NCI-H1694 treated with DMSO at 0.1 percent for 48 hours (cell line): ENCODE measurements around the gene RNF11.

Experiments used
- DNase-seq: peaks from one replicate; lab custom pipeline; 2025; lab: John Stamatoyannopoulos, UW

Gene RNF11

GRCh38 chr1:51296383-51297357, 60.6 kb downstream of the RNF11 start:
- peak; percentile 76 for DNase-seq

- no peak for DNase-seq
Observed at GRCh38 chr1:51297401-51298321, 61.6 kb downstream of the RNF11 start.

DNA sequence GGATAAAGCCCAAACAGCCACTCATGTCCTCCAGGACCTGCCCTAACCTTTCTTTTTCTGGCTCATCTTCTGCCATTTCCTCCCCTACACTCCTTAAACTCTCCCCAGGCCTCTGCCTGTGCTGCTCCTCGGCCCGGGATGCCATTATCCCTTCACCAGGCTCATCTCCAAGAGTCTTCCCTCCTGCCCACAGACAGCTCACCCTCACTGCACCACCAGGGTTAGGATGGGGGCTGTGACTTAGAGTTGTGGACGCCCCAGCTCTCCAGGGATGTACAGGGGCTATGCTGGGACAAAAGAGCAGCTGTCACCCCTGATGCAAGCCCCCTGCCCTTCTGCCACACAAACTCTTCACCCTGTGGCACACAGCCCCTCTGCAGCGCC, 62.2 kb downstream of the RNF11 start:
- DNase-seq, result no peak

GRCh38 chr1:51299185-51299885, 63.3 kb downstream of the RNF11 start:
- DNase-seq, result no peak

GRCh38 chr1:51299981-51300670, 64.1 kb downstream of the RNF11 start:
- DNase-seq, result no peak

DNA sequence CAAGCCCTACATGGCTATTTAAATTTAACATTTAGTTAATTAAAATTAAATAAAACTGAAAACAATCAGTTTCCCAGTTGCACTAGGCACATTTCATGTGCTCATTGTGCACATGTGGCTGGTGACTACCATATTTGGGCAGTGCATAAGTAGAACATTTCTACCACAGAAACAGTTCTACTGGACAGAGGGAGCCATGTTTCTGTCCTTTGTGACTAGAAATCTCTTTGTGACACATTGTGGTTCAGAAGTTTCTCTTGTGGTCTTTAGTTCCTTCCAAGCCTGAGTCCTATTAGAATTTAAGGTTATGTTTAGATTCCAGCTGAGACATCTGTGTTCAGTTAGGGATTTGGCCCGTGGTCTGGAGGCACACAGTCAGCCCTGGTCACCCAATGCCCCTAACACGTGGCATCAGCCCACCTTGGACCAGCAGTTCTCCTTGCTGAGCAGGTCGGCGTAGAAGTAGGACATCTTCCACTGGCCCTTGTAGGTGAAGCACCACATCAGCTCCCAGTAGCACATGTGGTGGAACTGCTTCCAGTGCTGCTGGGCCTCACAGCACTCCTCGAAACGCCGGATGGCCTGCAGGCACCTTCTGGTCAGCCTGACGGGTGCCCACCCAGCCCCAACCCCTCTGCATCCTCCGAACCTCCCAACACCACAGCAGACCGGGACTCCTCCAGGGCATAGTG, 65.2 kb downstream of the RNF11 start:
- no peak for DNase-seq

DNA sequence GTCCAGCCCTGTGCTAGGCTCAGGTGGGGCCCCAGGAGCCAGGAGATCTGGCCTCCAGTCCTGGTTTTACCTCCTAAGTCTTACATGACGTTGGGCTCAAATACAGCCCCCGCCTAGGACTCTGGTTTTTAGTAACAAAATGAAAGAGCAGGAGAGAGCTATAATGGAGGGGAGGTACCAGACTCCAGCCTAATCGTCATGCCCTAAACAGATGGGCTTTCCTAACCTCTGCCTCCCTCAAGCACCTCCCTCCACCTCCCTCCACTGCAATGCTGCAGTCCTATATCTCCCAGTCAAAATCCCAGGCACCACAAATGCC, 65.7 kb downstream of the RNF11 start:
- peak; percentile 9 for DNase-seq

- DNase-seq, result no peak
Observed at GRCh38 chr1:51302270-51302669, 66.2 kb downstream of the RNF11 start.

- no peak for DNase-seq
Observed at GRCh38 chr1:51302746-51303145, 66.7 kb downstream of the RNF11 start.

DNA sequence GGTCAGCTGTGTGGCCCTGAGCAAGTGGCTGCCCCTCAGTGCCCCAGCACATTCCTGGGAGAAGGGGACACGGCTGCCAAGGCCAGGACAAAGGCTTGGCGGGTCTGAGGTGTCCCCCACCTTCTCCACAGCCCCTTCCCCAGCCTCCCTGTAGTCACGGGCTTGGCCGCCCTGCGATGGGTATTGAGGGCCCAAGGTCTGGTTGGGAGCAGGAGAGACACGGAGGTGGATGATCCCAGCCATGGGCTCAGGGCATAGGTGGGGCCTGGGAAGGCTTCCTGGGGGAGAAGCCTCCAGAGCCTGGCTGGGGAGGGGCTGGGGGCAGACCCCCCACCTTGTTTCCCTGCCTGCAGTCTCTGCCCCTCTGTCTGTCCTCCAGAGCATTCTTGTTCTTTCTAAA, 67.2 kb downstream of the RNF11 start:
- DNase-seq, result no peak

- DNase-seq, result no peak
Observed at GRCh38 chr1:51303751-51304251, 67.7 kb downstream of the RNF11 start.

DNA sequence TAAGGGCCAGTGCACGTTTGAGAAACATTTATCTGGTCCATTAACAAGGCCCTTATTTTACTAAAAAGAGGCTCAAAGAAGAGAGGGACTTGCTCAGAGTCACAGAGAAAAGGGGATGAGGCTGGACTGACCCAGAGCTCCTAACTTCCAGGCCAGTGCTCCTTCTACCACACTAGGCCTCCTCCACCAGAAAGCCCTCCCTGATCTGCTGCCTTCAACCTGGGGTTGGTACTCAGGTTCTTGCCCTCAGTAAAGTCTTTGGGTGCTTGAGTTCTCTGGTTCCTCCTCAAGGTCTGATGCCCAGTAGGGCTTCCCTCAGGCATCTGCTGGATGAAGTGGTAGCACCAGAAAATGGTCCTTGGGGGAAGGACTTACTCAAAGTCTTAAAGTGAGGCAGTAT, 68.3 kb downstream of the RNF11 start:
- DNase-seq, result no peak

- DNase-seq, result no peak
Observed at GRCh38 chr1:51305371-51305823, 69.3 kb downstream of the RNF11 start.

DNA sequence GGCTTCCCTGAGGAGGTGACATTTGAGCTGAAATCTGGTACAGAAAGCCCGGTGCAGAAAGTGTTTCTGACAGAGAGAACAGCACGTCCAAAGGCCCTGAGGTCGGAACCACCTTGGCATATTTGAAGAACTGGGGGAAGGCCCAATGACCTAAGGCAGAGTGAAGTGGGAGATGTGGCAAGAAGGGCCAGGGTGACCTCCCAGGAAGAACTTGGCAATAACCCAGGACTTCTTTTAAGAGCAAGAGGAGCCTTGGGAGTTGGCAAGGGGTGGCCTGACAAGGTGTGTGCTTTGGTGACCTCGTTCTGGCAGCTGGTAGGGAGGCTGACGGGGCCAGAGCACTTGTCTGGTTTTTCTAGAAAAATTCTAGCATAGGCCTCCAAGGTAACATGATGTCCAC, 70.9 kb downstream of the RNF11 start:
- no peak for DNase-seq

DNA sequence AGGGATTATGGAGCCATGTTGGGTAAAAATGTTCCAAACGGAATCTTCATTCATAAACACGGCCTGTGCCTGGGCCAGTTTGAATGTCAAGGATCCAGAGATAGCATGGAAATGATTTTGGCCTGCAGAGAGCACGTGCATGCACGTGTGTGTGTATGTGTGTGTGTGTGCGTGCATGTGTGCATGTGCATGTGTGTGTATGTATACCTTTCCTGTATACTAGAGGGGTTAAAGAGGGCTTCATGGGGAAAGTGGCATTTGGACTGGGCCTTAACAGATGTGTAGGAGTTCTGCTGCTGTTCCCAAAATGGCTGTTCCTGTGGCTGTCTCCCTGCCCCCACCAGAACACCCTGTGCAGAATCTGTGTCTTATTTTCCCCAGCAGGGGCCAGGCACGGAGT, 72.6 kb downstream of the RNF11 start:
- DNase-seq, result no peak

GRCh38 chr1:51309291-51309690, 73.2 kb downstream of the RNF11 start:
- no peak for DNase-seq

GRCh38 chr1:51310871-51311613, 75.0 kb downstream of the RNF11 start:
- DNase-seq, result no peak

DNA sequence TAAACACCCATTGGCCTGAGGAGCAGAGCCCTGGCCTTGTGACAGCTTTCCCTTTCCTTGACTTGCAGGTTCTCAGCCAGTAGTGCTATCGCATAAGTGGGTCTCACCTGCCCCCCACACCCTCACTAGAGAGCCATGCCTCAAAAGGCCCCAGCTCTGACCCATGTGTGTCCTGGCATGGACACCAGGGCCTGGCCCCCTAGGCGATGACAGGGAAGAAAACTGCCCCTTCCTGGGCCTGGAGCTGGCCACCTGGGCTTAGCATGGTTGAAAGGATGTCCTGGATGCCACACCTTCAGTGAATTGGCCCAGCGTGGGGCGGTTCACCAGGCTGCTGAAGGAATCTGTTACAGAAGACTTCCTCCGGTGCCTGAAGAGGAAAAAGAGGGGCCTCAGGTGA, 75.8 kb downstream of the RNF11 start:
- DNase-seq, result no peak

DNA sequence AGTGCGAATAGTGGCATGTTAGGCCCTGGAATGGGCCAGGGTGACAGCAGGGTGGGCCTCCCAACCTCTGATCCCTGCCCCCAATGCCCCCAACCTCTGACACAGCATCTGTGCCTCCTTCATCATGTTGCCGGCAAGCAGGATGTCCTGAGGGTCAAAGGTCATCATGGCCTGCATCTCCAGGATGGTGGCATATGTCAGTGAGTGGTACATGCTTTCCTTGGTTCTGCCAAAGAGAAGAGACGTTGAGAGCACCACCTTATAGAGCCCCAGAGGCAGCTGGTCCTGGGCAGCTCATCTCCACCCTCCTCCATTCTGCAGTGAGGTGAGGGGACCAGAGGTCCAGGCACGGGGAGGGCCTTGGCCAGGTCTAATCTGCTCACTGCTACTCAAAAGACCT, 76.6 kb downstream of the RNF11 start:
- no peak for DNase-seq

DNA sequence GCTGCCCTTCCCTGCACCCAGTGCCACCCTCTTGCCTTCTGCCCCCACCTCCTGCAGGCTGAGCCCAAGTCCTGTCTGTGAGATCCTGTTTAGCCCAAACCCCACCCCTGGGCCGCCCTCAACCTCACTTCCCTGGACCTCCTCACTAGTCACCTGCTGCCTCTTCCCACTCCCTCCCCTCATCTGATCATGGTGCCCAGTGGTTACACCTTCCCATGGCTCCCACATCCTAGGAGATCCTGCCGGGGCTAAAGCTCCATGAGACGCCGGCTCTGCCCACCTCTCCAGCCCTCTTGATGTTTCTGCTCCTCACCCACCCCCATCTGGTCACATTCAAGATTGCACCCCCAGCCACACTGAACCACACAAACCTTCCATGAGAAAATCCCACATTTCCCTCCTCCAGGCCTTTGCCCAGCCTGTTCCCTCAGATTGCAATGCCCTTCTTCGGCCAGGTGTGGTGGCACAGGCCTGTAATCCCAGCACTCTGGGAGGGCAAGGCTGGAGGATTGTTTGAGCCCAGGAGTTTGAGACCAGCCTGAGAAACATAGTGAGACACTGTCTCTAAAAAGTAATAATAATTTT, 77.3 kb downstream of the RNF11 start:
- no peak for DNase-seq
